MM.1S (cell line): ENCODE results near the gene TMEM245.

ENCODE experiments used
- DNase-seq: peaks from one replicate; pipeline ENCODE4 v3.0.0-alpha.2; 2015
- H2AFZ ChIP-seq: fragments of 300-600 bp; sonication (generic); 2 replicates; pipeline ENCODE4 v1.6.0; 2016; ENCODE audit warnings: antibody characterized with exemption, low read length
- H3F3A ChIP-seq: fragments of 300-600 bp; sonication (generic); 2 replicates; pipeline ENCODE4 v1.6.1; 2016; ENCODE audit warnings: mild to moderate bottlenecking, antibody characterized with exemption, low read length, moderate library complexity, mixed read lengths; ENCODE audit not compliant: insufficient read depth
- H3K27ac ChIP-seq: fragments of 300-600 bp; sonication (generic); 2 replicates; pipeline ENCODE4 v1.5.1; 2016; ENCODE audit warnings: mild to moderate bottlenecking, low read length
- H3K27me3 ChIP-seq: fragments of 300-600 bp; sonication (generic); replicated peaks from 2 replicates; pipeline ENCODE4 v1.6.0; 2016; ENCODE audit warnings: low read length; ENCODE audit not compliant: insufficient read depth
- H3K36me3 ChIP-seq: fragments of 300-600 bp; sonication (generic); replicated peaks from 2 replicates; pipeline ENCODE4 v1.6.1; 2016; ENCODE audit warnings: mild to moderate bottlenecking, low read length, mixed read lengths; ENCODE audit not compliant: insufficient read depth
- H3K4me1 ChIP-seq: fragments of 300-600 bp; sonication (generic); 2 replicates; pipeline ENCODE4 v1.6.1; 2016; ENCODE audit warnings: low read length, mixed read lengths
- H3K4me2 ChIP-seq: fragments of 300-600 bp; sonication (generic); 2 replicates; pipeline ENCODE4 v1.6.0; 2016; ENCODE audit warnings: low read depth, low read length
- H3K4me3 ChIP-seq: fragments of 300-600 bp; sonication (generic); 2 replicates; pipeline ENCODE4 v1.5.1; 2016; ENCODE audit warnings: low read length, mixed read lengths
- H3K79me2 ChIP-seq: fragments of 300-600 bp; sonication (generic); 2 replicates; pipeline ENCODE4 v1.6.1; 2016; ENCODE audit warnings: mixed run types, low read length, mixed read lengths
- H3K9ac ChIP-seq: fragments of 300-600 bp; sonication (generic); 2 replicates; pipeline ENCODE4 v1.6.1; 2016; ENCODE audit warnings: low read length, mixed read lengths
- H3K9me2 ChIP-seq: fragments of 300-600 bp; sonication (generic); replicated peaks from 2 replicates; pipeline ENCODE4 v1.6.1; 2016; ENCODE audit warnings: mild to moderate bottlenecking, low read length, mixed read lengths; ENCODE audit not compliant: insufficient read depth
- H3K9me3 ChIP-seq: fragments of 300-600 bp; sonication (generic); replicated peaks from 2 replicates; pipeline ENCODE4 v1.6.1; 2016; ENCODE audit warnings: mild to moderate bottlenecking, low read length, mixed read lengths; ENCODE audit not compliant: insufficient read depth
- H4K20me1 ChIP-seq: fragments of 300-600 bp; sonication (generic); 2 replicates; pipeline ENCODE4 v1.6.1; 2016; ENCODE audit warnings: mild to moderate bottlenecking, low read length, moderate library complexity, mixed read lengths; ENCODE audit not compliant: insufficient read depth
- CTCF ChIP-seq: fragments of 300-600 bp; sonication (generic); IDR thresholded peaks from 2 replicates; pipeline ENCODE4 v1.5.1; 2016; ENCODE audit warnings: antibody characterized with exemption, low read length, mixed read lengths
- EZH2 ChIP-seq: fragments of 300-600 bp; sonication (generic); optimal IDR thresholded peaks from 2 replicates; pipeline ENCODE3; 2017; ENCODE audit warnings: low read depth, mild to moderate bottlenecking, antibody characterized with exemption, low read length, mixed read lengths
- EZH2phosphoT487 ChIP-seq: fragments of 300-600 bp; sonication (generic); IDR thresholded peaks from 2 replicates; pipeline ENCODE4 v1.6.1; 2018; ENCODE audit warnings: antibody characterized with exemption, low read length

Gene TMEM245

DNA sequence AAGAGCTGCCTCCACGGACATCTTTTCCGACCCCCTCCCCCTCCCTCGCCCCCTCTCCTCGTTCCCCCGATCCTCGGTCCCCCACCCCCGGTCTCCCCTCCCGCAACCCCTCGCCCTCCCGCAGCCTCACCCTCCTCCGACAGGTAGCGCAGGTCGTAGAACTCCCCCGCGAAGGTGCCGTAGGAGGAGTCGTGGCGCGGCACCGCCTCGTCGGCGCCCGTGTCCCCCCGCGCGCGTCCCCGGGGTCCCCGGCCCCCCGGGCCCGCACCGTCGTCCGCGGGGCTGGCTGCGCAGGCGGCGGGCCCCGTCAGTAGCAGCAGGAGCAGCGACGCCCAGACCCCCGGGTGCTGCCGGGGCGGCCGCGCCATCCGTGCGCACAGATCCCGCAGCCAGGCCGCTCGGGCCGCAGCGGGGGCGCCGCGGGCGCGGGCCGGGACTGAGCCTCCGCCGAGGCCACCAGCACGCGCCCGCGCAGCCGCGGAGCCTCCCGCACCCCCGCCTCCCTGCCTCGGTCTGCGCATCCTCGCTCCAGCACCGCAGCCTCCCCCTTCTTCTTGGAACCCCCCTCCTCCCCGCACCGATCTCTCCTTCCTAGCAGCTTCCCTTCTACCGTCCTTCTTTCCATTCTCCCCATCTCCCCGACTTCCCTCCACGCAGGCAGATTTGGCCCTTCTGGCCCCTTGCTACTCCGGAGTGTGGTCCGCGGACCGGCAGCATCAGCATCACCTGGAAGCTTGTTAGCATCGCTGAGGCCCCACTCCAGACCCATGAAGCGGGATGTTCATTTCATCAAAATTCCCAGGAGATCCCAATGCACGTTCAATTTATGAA is 47.2 kb upstream of the TMEM245 start, which contains the start of gene FRRS1L:
Gene FRRS1L, minus strand, starts transcription at position 479 of the 831 bp plus-strand sequence. Its CDS starts 111 bp downstream, at position 368.
- Histone ChIP-seq H3K4me2 (no peak within 1 kb of the TSS), H3K9ac (no peak within 1 kb of the TSS), H3K36me3 (no peaks in the 10 kb centered on the region), H2AFZ (no peak within 1 kb of the TSS), H3F3A (no peaks in the 10 kb centered on the region), H3K27me3 (no peaks in the 10 kb centered on the region), H3K4me3 (no peak within 1 kb of the TSS), H3K9me2 (no peaks in the 10 kb centered on the region), H3K9me3 (no peaks in the 10 kb centered on the region), H4K20me1 (no peaks in the 10 kb centered on the region), H3K79me2 (no peaks in the 10 kb centered on the region), H3K4me1 (no peaks in the 10 kb centered on the region), H3K27ac (no peak within 1 kb of the TSS)
- TF ChIP-seq CTCF (no peak), EZH2phosphoT487 (no peak), EZH2 (no peak)
- no peak for DNase-seq

DNA sequence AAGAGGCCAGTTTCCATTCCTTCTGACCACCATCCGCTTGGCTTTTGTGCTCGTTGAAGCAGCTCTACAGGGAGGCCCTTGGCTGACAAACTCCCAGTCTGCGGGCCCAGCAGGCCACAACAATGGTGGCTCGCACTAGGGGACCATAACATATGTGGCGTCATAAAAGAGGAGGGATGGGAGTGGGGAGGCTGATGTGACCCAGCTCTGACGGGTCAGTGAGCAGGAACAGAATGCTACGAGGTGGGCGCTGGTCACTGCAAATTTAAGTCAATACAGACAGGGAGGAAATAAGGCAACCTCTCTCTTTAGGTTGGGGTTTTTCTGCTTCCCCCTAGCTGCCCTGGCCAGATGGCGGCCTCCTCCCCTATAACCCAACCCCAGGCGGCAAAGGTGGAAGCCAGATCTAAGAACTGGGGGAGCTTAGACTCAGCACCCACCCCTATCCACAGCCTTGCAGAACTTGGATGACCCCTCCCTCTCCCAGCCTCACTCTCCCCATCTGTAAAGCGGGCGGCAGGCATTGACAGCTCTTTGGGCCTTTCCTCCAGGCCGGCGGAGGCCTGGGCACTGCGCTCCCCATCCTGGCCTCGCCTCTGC is 46.5 kb upstream of the TMEM245 start:
- Histone ChIP-seq H3K27ac (no peak overlapping the region), H4K20me1 (no peaks in the 10 kb centered on the region), H3F3A (no peaks in the 10 kb centered on the region), H3K79me2 (no peaks in the 10 kb centered on the region), H3K36me3 (no peaks in the 10 kb centered on the region), H3K9ac (no peak overlapping the region), H3K4me1 (no peaks in the 10 kb centered on the region), H3K9me3 (no peaks in the 10 kb centered on the region), H3K27me3 (no peaks in the 10 kb centered on the region), H2AFZ (no peak overlapping the region), H3K4me3 (no peak overlapping the region), H3K9me2 (no peaks in the 10 kb centered on the region), H3K4me2 (no peak overlapping the region)
- TF ChIP-seq EZH2 (no peak), CTCF (no peak), EZH2phosphoT487 (no peak)
- no peak for DNase-seq

DNA sequence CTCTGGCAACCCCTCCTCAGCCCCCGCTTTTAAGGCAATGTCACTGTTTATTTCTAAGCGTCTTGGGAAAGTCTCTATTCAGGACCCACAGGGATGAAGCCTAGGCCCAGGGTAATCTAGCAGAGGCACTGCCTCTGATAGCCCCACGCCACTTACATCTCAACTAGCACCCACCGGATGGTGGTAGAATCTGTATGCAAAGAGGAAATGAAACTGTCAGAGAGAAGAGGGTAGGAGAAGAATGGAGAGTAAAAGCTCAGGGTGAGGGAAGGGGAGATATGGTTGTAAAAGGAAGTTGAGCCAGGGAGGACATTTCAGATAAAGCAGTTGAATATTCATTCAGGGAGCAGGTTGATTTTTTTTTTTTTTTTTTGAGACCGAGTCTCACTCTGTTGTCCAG is 44.3 kb upstream of the TMEM245 start:
- Histone ChIP-seq H3K9me2 (no peaks in the 10 kb centered on the region), H4K20me1 (no peaks in the 10 kb centered on the region), H3K9ac (no peak overlapping the region), H3K9me3 (no peaks in the 10 kb centered on the region), H2AFZ (no peak overlapping the region), H3K36me3 (no peaks in the 10 kb centered on the region), H3K27ac (no peak overlapping the region), H3K27me3 (no peaks in the 10 kb centered on the region), H3K79me2 (no peaks in the 10 kb centered on the region), H3K4me3 (no peak overlapping the region), H3K4me2 (no peak overlapping the region), H3F3A (no peaks in the 10 kb centered on the region), H3K4me1 (no peaks in the 10 kb centered on the region)
- TF ChIP-seq CTCF (no peak), EZH2 (no peak), EZH2phosphoT487 (no peak)
- DNase-seq, result no peak
